Measurements from ENCODE around the gene GRID2. TPM values are rescaled to one million over a fixed set of nuclear protein-coding genes. Genes with fewer than 3 reads are reported as not detected.

GRID2 gene
- total RNA-seq, 1 donor from 2014 or later, result not detected

GRCh38 chr4:92651536-92651935 is 347.8 kb downstream of the GRID2 start:
- intact Hi-C loops (cut with DNase I), result no loop called here
- Histone ChIP-seq H3K36me3 (no peaks in the 10 kb centered on the region), H3K27me3 (no peaks in the 10 kb centered on the region), H3K4me3 (no peak overlapping the region), H3K9me3 (no peaks in the 10 kb centered on the region), H3K4me1 (no peaks in the 10 kb centered on the region), H3K27ac (no peak overlapping the region)
- TF ChIP-seq CTCF (IDR thresholded peaks at IDR 0.05) (no peak), POLR2A (IDR thresholded peaks at IDR 0.05) (no peak), POLR2AphosphoS5 (IDR thresholded peaks at IDR 0.05; ENCODE audit: insufficient read depth in 1 of 2, low read depth in 1 of 2) (no peak)
- DNase-seq (ENCODE audit: extremely low spot score in 2 of 2), result no peak

- no peaks in the 10 kb centered on the region for H3K9me3 ChIP-seq
- no peak overlapping the region for H3K27ac ChIP-seq
- no peak for DNase-seq (ENCODE audit: extremely low spot score in 2 of 2)
- no peaks in the 10 kb centered on the region for H3K4me1 ChIP-seq
- H3K27me3 ChIP-seq, result no peaks in the 10 kb centered on the region
- TF ChIP-seq CTCF (IDR thresholded peaks at IDR 0.05) (no peak), POLR2A (IDR thresholded peaks at IDR 0.05) (no peak), POLR2AphosphoS5 (IDR thresholded peaks at IDR 0.05; ENCODE audit: insufficient read depth in 1 of 2, low read depth in 1 of 2) (no peak)
- H3K4me3 ChIP-seq, result no peak overlapping the region
- intact Hi-C loops (cut with DNase I), result no loop called here
- no peaks in the 10 kb centered on the region for H3K36me3 ChIP-seq
These were observed 350.3 kb downstream of the GRID2 start for GRCh38 chr4:92654084-92654483.

- intact Hi-C loops (cut with DNase I), result no loop called here
- H3K27me3 ChIP-seq, result no peaks in the 10 kb centered on the region
- no peaks in the 10 kb centered on the region for H3K9me3 ChIP-seq
- no peak for DNase-seq (ENCODE audit: extremely low spot score in 2 of 2)
- H3K4me3 ChIP-seq, result no peak overlapping the region
- TF ChIP-seq POLR2A (IDR thresholded peaks at IDR 0.05) (no peak), CTCF (IDR thresholded peaks at IDR 0.05) (no peak), POLR2AphosphoS5 (IDR thresholded peaks at IDR 0.05; ENCODE audit: insufficient read depth in 1 of 2, low read depth in 1 of 2) (no peak)
- H3K27ac ChIP-seq, result no peak overlapping the region
- no peaks in the 10 kb centered on the region for H3K36me3 ChIP-seq
- no peaks in the 10 kb centered on the region for H3K4me1 ChIP-seq
These were observed 353.9 kb downstream of the GRID2 start for GRCh38 chr4:92657695-92658094.

GRCh38 chr4:92658318-92658717 is 354.6 kb downstream of the GRID2 start:
- Histone ChIP-seq H3K4me1 (no peaks in the 10 kb centered on the region), H3K9me3 (no peaks in the 10 kb centered on the region), H3K27ac (no peak overlapping the region), H3K4me3 (no peak overlapping the region), H3K27me3 (no peaks in the 10 kb centered on the region), H3K36me3 (no peaks in the 10 kb centered on the region)
- no peak for TF ChIP-seq POLR2A (IDR thresholded peaks at IDR 0.05)
- no peak for TF ChIP-seq CTCF (IDR thresholded peaks at IDR 0.05)
- no peak for DNase-seq (ENCODE audit: extremely low spot score in 2 of 2)
- intact Hi-C loops (cut with DNase I), result no loop called here

GRCh38 chr4:92677805-92678204 is 374.0 kb downstream of the GRID2 start:
- H3K4me3 ChIP-seq, result no peak overlapping the region
- H3K9me3 ChIP-seq, result no peaks in the 10 kb centered on the region
- no peaks in the 10 kb centered on the region for H3K27me3 ChIP-seq
- DNase-seq (ENCODE audit: extremely low spot score in 2 of 2), result no peak
- TF ChIP-seq POLR2A (IDR thresholded peaks at IDR 0.05) (no peak), CTCF (IDR thresholded peaks at IDR 0.05) (no peak), POLR2AphosphoS5 (IDR thresholded peaks at IDR 0.05; ENCODE audit: insufficient read depth in 1 of 2, low read depth in 1 of 2) (no peak)
- no peak overlapping the region for H3K27ac ChIP-seq
- intact Hi-C loops (cut with DNase I), result no loop called here
- H3K4me1 ChIP-seq, result no peaks in the 10 kb centered on the region
- H3K36me3 ChIP-seq, result no peaks in the 10 kb centered on the region
